Ureter (tissue), 1 donor: ENCODE measurements around the gene FXYD4. TPM values are rescaled to one million over a fixed set of nuclear protein-coding genes. Genes with fewer than 3 reads are reported as not detected.
A peak's percentile ranks its signal among the peaks of the same experiment; 100 is the strongest.
"Not testable (repeated sequence)": the region's sequence is repeated elsewhere in the genome, so short reads cannot be mapped to it uniquely, and the experiment has no call there.

Source experiments
- DNase-seq: peaks from one replicate; pipeline ENCODE4 v3.0.0-alpha.2; 2020; ENCODE audit warnings: low spot score
- total RNA-seq: library from RNA; stranded (reverse); gene quantifications from one replicate; pipeline ENCODE4 v1.2.4, GENCODE V29; 2023
- donor health status: DM: yes; HTN: yes; CAD: no.

Gene FXYD4
- total RNA-seq, 1 donor from 2014 or later = 13.8 TPM

- no peak for DNase-seq
These were observed 46.7 kb downstream of the FXYD4 start for GRCh38 chr10:43417950-43418768.

- no peak for DNase-seq
These were observed 48.5 kb downstream of the FXYD4 start for GRCh38 chr10:43419997-43420368.

- peak; percentile 94 for DNase-seq
These were observed 49.1 kb downstream of the FXYD4 start for GRCh38 chr10:43420369-43421200.

DNA sequence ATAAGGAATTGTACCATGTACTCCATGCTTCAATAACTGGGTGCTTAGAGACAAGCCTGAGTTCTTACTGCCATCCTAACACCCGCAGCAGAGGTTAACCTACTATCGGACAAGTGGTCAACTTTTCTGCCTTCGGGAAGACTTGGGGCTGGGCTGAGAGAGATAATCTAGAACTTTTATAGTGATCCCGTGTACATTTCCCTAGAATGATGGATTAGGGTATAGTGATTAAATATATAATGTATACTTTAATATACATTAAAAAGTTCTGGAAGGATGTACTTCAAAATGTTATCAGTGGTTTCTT lies 49.7 kb downstream of the FXYD4 start:
- no peak for DNase-seq

DNA sequence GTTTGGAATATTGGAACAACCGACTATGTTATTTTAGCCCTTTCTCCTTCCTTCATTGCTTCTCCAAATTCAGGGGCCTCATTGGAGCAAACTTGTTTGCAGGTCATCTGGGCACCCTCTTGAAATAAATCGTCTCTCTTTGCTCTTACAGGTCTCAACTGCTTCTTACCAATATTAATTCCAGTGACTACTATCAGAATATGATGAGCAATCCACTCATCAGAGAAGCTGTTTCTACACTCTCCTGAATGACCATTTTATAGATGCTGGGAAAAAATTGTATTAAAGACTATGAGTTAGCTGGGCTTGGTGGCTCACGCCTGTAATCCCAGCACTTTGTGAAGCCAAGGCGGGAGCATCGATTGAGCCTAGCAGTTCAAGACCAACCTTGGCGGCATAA lies 50.1 kb downstream of the FXYD4 start:
- DNase-seq = no peak

GRCh38 chr10:43421944-43422343 lies 50.5 kb downstream of the FXYD4 start:
- not testable (repeated sequence) for DNase-seq

DNA sequence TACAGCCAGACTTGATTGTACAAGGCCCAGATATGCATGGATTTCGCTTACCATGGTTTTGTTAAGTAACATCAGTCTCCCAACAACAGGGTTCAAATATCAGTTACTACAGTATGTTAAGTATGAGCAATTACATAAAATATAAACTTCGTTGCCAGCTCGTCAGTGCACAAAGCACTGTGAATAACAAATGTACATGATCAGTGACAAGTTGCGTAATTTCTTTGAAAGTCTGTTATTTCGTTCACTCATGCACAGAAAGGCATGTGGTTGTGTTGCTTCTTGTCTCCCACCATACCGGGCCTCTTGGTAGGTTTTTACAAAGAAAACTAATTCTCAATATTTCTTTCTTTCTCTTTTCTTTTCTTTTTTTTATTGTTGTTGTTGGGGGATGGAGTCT lies 53.0 kb downstream of the FXYD4 start:
- no peak for DNase-seq

Other genes with a start within 250 kb of the FXYD4 start
- 15.2 TPM for gene CSGALNACT2, start 233.2 kb upstream of the FXYD4 start, total RNA-seq
- 4.0 TPM for gene RASGEF1A, start 104.6 kb upstream of the FXYD4 start, total RNA-seq
- gene HNRNPF, start 37.5 kb downstream of the FXYD4 start, total RNA-seq = 307 TPM
- 9.6 TPM for gene ZNF487, start 65.5 kb downstream of the FXYD4 start, total RNA-seq
- 14.6 TPM for gene ZNF239, start 203.0 kb downstream of the FXYD4 start, total RNA-seq
- gene ZNF485, start 234.8 kb downstream of the FXYD4 start, total RNA-seq = 17.6 TPM